ENCODE results near the gene MAPK11. TPM values are rescaled to one million over a fixed set of nuclear protein-coding genes. Genes with fewer than 3 reads are reported as not detected.

The MAPK11 gene
- total RNA-seq, 1 donor from 2014 or later, result 131 TPM

DNA sequence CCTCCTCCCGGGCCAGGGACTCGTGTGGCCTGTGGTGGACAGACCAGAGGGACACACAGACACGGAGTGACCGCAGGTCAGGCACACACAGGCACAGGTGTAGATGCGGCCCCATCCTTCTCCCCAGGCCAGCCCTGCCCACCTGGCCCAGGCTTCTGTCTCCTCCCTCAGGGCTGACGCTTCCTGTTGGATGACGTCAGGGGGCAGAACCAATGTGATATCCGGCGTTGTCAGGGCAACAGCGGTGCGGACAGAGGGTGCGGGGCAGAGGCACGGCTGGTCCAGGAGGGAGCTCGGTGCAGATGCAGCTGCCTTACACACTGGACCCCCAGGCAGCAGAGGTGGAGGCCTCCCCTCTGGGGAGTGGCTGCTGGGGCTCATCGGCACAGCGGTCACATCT is 22.4 kb downstream of the MAPK11 start:
- Mint-ChIP-seq H3K9me3 (ENCODE audit: unreplicated experiment) (peaks cover 11% of the 10 kb centered on the region), H3K27me3 (ENCODE audit: unreplicated experiment) (peaks cover 5% of the 10 kb centered on the region), H3K4me3 (ENCODE audit: unreplicated experiment) (no peak overlapping the region), H3K4me1 (ENCODE audit: low read depth, unreplicated experiment) (peaks cover 2% of the 10 kb centered on the region), H3K27ac (ENCODE audit: unreplicated experiment) (no peak overlapping the region), H3K36me3 (ENCODE audit: unreplicated experiment) (no peaks in the 10 kb centered on the region)
- peak; percentile 60 for DNase-seq
- TF ChIP-seq CTCF (IDR thresholded peaks at IDR 0.05; ENCODE audit: partially characterized antibody, unreplicated experiment), result no peak

DNA sequence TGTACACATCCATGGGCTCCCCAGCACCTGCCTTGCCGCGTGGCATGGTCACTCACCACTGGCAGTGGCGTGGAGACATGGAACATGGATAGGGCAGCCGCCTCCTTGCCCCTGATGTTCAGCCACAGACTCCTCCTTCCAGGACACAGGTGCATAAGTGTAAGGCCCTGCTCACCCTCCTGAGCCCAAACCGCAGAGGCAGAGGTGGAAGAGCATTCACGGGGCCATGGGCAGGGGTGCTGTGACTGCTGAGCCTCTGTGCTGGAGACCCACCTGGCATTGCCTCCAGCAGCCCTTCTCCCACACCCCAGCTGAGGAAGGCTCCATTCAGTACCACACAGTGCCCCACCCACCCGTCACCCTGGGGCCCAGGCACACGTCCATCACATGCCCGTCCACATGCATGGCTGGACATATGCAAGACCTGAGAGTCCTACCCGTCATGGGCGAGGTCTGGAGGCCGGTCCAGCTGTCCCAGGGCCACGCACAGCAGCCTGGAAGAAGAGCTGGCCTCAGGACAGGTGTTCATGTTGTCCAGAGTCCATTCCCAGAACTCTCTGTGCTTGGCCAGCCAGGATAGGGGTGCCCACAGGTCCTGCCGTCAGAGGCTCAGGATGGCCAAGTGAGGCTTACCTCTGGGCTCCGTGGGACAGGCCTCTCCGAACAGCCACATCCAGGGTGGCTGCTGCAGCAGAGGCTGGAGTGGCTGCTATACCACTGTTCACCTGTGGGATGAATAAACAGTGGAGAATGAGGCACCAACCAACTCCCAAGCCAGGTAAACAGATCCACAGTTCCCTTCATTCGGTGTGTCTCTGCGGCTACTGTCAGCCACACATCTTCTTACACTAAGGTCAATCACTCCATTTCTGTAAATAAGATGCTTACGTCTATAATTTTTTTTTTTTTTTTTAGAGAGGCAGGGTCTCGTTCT is 23.7 kb downstream of the MAPK11 start:
- Mint-ChIP-seq H3K9me3 (ENCODE audit: unreplicated experiment) (peaks cover 11% of the 10 kb centered on the region), H3K4me3 (ENCODE audit: unreplicated experiment) (peak overlapping the region; percentile 30), H3K4me1 (ENCODE audit: low read depth, unreplicated experiment) (peaks cover 2% of the 10 kb centered on the region), H3K36me3 (ENCODE audit: unreplicated experiment) (no peaks in the 10 kb centered on the region), H3K27me3 (ENCODE audit: unreplicated experiment) (peaks cover 5% of the 10 kb centered on the region), H3K27ac (ENCODE audit: unreplicated experiment) (no peak overlapping the region)
- no peak for DNase-seq
- peak; percentile 29 for TF ChIP-seq CTCF (IDR thresholded peaks at IDR 0.05; ENCODE audit: partially characterized antibody, unreplicated experiment)

GRCh38 chr22:50245214-50246072 is 24.7 kb downstream of the MAPK11 start:
- no peaks in the 10 kb centered on the region for H3K36me3 Mint-ChIP-seq (ENCODE audit: unreplicated experiment)
- peak overlapping the region; percentile 95 for H3K4me3 Mint-ChIP-seq (ENCODE audit: unreplicated experiment)
- H3K27me3 Mint-ChIP-seq (ENCODE audit: unreplicated experiment), result peaks cover 5% of the 10 kb centered on the region
- peaks cover 4% of the 10 kb centered on the region for H3K4me1 Mint-ChIP-seq (ENCODE audit: low read depth, unreplicated experiment)
- H3K27ac Mint-ChIP-seq (ENCODE audit: unreplicated experiment), result peak overlapping the region; percentile 90
- no peak for DNase-seq
- peaks cover 11% of the 10 kb centered on the region for H3K9me3 Mint-ChIP-seq (ENCODE audit: unreplicated experiment)
- no peak for TF ChIP-seq CTCF (IDR thresholded peaks at IDR 0.05; ENCODE audit: partially characterized antibody, unreplicated experiment)

- peaks cover 3% of the 10 kb centered on the region for H3K27me3 Mint-ChIP-seq (ENCODE audit: unreplicated experiment)
- H3K36me3 Mint-ChIP-seq (ENCODE audit: unreplicated experiment), result no peaks in the 10 kb centered on the region
- TF ChIP-seq CTCF (IDR thresholded peaks at IDR 0.05; ENCODE audit: partially characterized antibody, unreplicated experiment), result peak; percentile 32
- peaks cover 8% of the 10 kb centered on the region for H3K9me3 Mint-ChIP-seq (ENCODE audit: unreplicated experiment)
- H3K4me1 Mint-ChIP-seq (ENCODE audit: low read depth, unreplicated experiment), result peaks cover 4% of the 10 kb centered on the region
- peak; percentile 95 for DNase-seq
- H3K27ac Mint-ChIP-seq (ENCODE audit: unreplicated experiment), result peak within 1 kb of the TSS; percentile 90
- peak within 1 kb of the TSS; percentile 95 for H3K4me3 Mint-ChIP-seq (ENCODE audit: unreplicated experiment)
Observed at GRCh38 chr22:50244420-50245213, 25.6 kb downstream of the MAPK11 start, which contains the start of gene TUBGCP6. Gene TUBGCP6 (minus strand): TSS chr22:50245023. CDS start chr22:50244459, 564 bp downstream.

All from glutamatergic neuron (in vitro differentiated cells).